ENCODE measurements around the gene SLK. TPM values are rescaled to one million over a fixed set of nuclear protein-coding genes. Genes with fewer than 3 reads are reported as not detected.

SLK gene
- total RNA-seq, 1 donor from 2014 or later: 42.7 TPM

- Histone ChIP-seq H3K9me3 (ENCODE audit: low read depth) (no peaks in the 10 kb centered on the region), H3K9ac (no peak overlapping the region), H3K27me3 (no peaks in the 10 kb centered on the region), H3K79me2 (ENCODE audit: low read depth) (peaks cover 68% of the 10 kb centered on the region), H4K20me1 (ENCODE audit: low read depth) (peaks cover 42% of the 10 kb centered on the region), H3K36me3 (no peaks in the 10 kb centered on the region), H3F3A (ENCODE audit: low read depth) (no peaks in the 10 kb centered on the region), H3K4me2 (no peak overlapping the region), H3K4me1 (no peaks in the 10 kb centered on the region), H2AFZ (replicated peaks) (no peak overlapping the region), H3K4me3 (no peak overlapping the region), H3K27ac (no peak overlapping the region)
- Mint-ChIP-seq H3K36me3 (peaks cover 5% of the 10 kb centered on the region), H3K4me1 (peaks cover 10% of the 10 kb centered on the region), H3K4me3 (no peak overlapping the region), H3K27me3 (ENCODE audit: insufficient read depth, low read depth) (no peaks in the 10 kb centered on the region), H3K27ac (no peak overlapping the region), H3K9me3 (peaks cover 2% of the 10 kb centered on the region)
- TF ChIP-seq CTCF (IDR thresholded peaks at IDR 0.05) (peak; percentile 59), EZH2 (IDR thresholded peaks at IDR 0.05) (no peak)
- peak; percentile 53 for DNase-seq (ENCODE audit: low spot score)
These were observed 15.7 kb downstream of the SLK start for GRCh38 chr10:103982639-103983038.

- H3K36me3 ChIP-seq: no peaks in the 10 kb centered on the region
- H2AFZ ChIP-seq (replicated peaks): no peak overlapping the region
- Mint-ChIP-seq H3K27me3 (ENCODE audit: insufficient read depth, low read depth) (no peaks in the 10 kb centered on the region), H3K4me3 (no peak overlapping the region), H3K9me3 (peaks cover 2% of the 10 kb centered on the region), H3K4me1 (peaks cover 10% of the 10 kb centered on the region), H3K27ac (no peak overlapping the region), H3K36me3 (peaks cover 5% of the 10 kb centered on the region)
- no peak overlapping the region for H3K27ac ChIP-seq
- H3K4me1 ChIP-seq: no peaks in the 10 kb centered on the region
- no peaks in the 10 kb centered on the region for H3K27me3 ChIP-seq
- H3K9ac ChIP-seq: no peak overlapping the region
- peaks cover 60% of the 10 kb centered on the region for H3K79me2 ChIP-seq (ENCODE audit: low read depth)
- no peaks in the 10 kb centered on the region for H3K9me3 ChIP-seq (ENCODE audit: low read depth)
- peaks cover 42% of the 10 kb centered on the region for H4K20me1 ChIP-seq (ENCODE audit: low read depth)
- H3K4me3 ChIP-seq: no peak overlapping the region
- H3K4me2 ChIP-seq: no peak overlapping the region
- no peaks in the 10 kb centered on the region for H3F3A ChIP-seq (ENCODE audit: low read depth)
- DNase-seq (ENCODE audit: low spot score): no peak
- TF ChIP-seq EZH2phosphoT487 (IDR thresholded peaks at IDR 0.05) (no peak), CTCF (IDR thresholded peaks at IDR 0.05) (no peak), EZH2 (IDR thresholded peaks at IDR 0.05) (no peak)
These were observed 16.5 kb downstream of the SLK start for GRCh38 chr10:103983367-103983911.

GRCh38 chr10:103985726-103986125, 18.8 kb downstream of the SLK start:
- no peak overlapping the region for H3K27ac Mint-ChIP-seq

More at GRCh38 chr10:103985726-103986125, 18.8 kb downstream of the SLK start:
- H3F3A ChIP-seq (ENCODE audit: low read depth): no peaks in the 10 kb centered on the region
- no peak overlapping the region for H3K27ac ChIP-seq
- no peaks in the 10 kb centered on the region for H3K9me3 ChIP-seq (ENCODE audit: low read depth)
- H3K9me3 Mint-ChIP-seq: peaks cover 2% of the 10 kb centered on the region
- peaks cover 6% of the 10 kb centered on the region for H3K36me3 Mint-ChIP-seq
- H3K4me2 ChIP-seq: no peak overlapping the region
- TF ChIP-seq EZH2 (IDR thresholded peaks at IDR 0.05) (no peak), EZH2phosphoT487 (IDR thresholded peaks at IDR 0.05) (no peak), CTCF (IDR thresholded peaks at IDR 0.05) (no peak)
- no peak overlapping the region for H3K4me3 ChIP-seq
- H3K36me3 ChIP-seq: no peaks in the 10 kb centered on the region
- peaks cover 38% of the 10 kb centered on the region for H4K20me1 ChIP-seq (ENCODE audit: low read depth)
- no peaks in the 10 kb centered on the region for H3K27me3 ChIP-seq
- no peaks in the 10 kb centered on the region for H3K27me3 Mint-ChIP-seq (ENCODE audit: insufficient read depth, low read depth)
- H3K4me1 ChIP-seq: no peaks in the 10 kb centered on the region
- no peak overlapping the region for H3K9ac ChIP-seq
- DNase-seq (ENCODE audit: low spot score): no peak
- no peak overlapping the region for H2AFZ ChIP-seq (replicated peaks)
- no peak overlapping the region for H3K4me3 Mint-ChIP-seq
- H3K4me1 Mint-ChIP-seq: peaks cover 10% of the 10 kb centered on the region
- peaks cover 42% of the 10 kb centered on the region for H3K79me2 ChIP-seq (ENCODE audit: low read depth)

Measured in neural progenitor cell (in vitro differentiated cells).